ENCODE measurements around the gene CLIP4. TPM values are rescaled to one million over a fixed set of nuclear protein-coding genes. Genes with fewer than 3 reads are reported as not detected.

Gene CLIP4
- total and polyA plus RNA-seq, 5 donors: 27.9 to 82.7 (median 71.2) TPM

DNA sequence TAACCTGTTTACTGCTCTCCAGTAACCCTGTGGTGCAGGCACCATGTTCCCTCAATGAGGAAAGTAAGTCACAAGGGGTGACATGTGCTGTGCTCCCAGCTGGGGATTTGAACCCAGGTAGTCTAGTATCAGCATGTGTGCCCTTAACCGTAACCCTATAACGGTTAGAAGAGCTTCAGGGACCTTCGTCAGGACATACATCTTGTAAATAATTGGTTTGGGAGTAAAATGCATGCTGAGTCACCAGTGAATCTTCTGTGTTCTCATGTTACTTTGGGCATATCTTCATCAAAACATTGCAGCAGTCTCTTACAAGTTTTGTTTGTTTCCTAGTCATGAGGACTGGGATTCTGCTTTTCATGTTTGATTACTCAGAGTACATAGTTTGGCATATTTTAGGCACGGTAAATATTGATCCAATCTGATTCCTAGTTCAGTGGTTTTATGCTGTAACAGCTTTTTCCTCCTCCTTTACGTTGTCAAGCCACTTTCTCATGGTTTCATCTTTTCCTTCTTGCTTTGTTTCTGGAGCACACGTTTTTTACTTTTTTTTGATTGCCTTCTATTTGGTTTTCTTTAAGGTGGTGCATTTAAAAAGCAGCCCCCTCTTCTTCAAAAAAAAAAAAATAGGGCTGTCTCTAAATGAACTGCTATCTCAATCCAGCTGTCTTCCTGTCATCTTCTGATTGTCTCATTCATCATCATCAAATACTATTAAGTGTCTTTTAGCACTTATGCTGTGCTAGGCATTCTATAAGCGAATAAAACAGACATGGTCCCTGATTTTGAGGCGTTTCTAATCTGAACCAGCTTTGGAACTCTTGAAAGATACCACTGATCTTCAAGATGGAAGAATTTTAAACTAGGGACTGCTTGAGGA is 50.4 kb downstream of the CLIP4 start:
- Histone ChIP-seq H3K4me3 (ENCODE audit: low read length) (no peak overlapping the region), H3K9me3 (ENCODE audit: control insufficient read depth, low read length) (no peaks in the 10 kb centered on the region), H3K27me3 (ENCODE audit: control insufficient read depth, insufficient read depth) (no peaks in the 10 kb centered on the region), H3K27ac (ENCODE audit: low read length) (no peak overlapping the region), H3K4me1 (ENCODE audit: control insufficient read depth, insufficient read depth, low read length) (no peaks in the 10 kb centered on the region)
- ATAC-seq (no peak), DNase-seq (no peak)
- WGBS: 61% methylated on average over 8 of the region's 8 CpGs
- intact Hi-C loops (cut with DNase I): no loop called here

DNA sequence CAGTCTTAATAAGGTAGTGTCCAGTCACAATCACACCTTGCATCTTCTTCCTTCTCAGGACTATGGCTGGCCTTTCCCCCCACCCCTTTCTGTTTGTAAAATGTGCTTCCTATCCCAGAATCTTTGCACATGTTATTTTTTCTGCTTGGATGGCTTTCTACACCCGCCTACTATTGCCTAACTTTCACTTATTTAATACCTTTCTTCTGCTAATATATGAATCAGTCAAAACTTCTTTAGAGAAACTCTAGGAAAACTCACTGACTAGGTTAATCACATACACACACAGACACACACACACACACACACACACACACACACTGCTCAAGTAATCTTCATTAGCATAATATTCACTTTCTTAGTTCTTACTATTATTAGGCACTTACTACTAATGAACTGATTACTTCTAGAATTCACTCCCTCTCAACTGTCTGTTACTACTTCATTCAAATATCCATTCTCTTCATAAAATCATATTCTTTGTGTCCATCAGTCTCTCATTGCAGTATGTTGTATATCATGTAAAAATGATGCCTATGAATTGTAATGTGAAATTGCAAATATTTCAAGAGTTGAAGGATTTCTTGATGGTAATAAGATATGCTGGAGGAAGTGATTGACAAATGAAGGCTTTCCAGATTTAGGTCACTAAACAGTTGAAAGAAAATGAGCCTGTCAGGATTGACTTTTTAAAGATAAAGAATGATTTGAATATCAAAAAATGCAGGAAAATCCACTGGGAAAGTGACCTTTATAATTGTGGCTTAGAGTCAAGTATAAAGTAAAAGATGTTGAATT is 51.2 kb downstream of the CLIP4 start:
- intact Hi-C loops (cut with DNase I): no loop called here
- Histone ChIP-seq H3K4me3 (ENCODE audit: low read length) (no peak overlapping the region), H3K27me3 (ENCODE audit: control insufficient read depth, insufficient read depth) (no peaks in the 10 kb centered on the region), H3K4me1 (ENCODE audit: control insufficient read depth, insufficient read depth, low read length) (no peaks in the 10 kb centered on the region), H3K27ac (ENCODE audit: low read length) (no peak overlapping the region), H3K9me3 (ENCODE audit: control insufficient read depth, low read length) (no peaks in the 10 kb centered on the region)
- 76% methylated on average over 1 of the region's 1 CpG for WGBS
- no peak for DNase-seq
- no peak for ATAC-seq

DNA sequence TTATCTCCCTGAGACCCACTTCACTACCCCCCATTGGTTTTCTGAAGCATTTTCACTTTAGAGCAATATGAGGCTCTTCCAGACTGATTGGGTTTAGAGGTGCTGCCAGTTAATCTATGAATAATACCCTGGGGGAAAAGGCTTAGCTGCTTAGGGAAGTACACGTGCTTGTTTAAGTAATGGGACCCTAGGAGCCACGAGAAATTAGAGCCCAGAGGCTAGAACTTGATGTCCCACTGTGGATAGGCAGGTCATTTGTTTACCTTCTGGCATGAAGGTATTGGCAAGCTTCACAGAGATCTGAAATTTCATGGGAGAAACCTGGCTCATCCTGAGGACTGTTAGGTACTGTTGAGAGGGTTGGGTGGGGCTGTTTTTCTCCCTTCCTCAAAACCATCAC is 59.7 kb downstream of the CLIP4 start:
- intact Hi-C loops (cut with DNase I): no loop called here
- Histone ChIP-seq H3K27me3 (ENCODE audit: control insufficient read depth, insufficient read depth) (no peaks in the 10 kb centered on the region), H3K4me3 (ENCODE audit: low read length) (no peak overlapping the region), H3K4me1 (ENCODE audit: control insufficient read depth, insufficient read depth, low read length) (no peaks in the 10 kb centered on the region), H3K9me3 (ENCODE audit: control insufficient read depth, low read length) (no peaks in the 10 kb centered on the region), H3K27ac (ENCODE audit: low read length) (no peak overlapping the region)
- 58% methylated on average over 2 of the region's 2 CpGs for WGBS
- ATAC-seq (no peak), DNase-seq (no peak)

DNA sequence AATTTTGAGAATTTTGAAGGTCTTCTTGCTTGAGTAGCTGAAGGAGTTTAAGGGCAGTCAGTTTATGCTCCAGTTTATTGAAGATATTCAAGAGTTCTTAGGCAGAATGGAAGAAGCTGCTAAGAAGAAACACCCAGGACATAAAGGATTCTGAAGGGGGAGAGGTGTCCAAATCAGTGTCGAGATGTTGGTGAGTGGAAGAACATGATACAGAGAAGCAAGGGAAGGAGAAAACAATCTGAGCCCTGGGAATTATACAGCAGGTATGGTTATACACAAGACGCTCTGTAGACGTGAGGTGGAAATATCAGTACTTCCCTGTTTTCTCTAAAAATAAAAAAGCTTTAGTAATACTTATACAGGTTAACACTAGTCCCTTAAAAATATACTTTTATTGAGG is 60.1 kb downstream of the CLIP4 start:
- intact Hi-C loops (cut with DNase I): no loop called here
- no peaks in the 10 kb centered on the region for H3K4me1 ChIP-seq (ENCODE audit: control insufficient read depth, insufficient read depth, low read length)
- H3K27ac ChIP-seq (ENCODE audit: low read length): no peak overlapping the region
- ATAC-seq: no peak
- H3K4me3 ChIP-seq (ENCODE audit: low read length): no peak overlapping the region
- H3K27me3 ChIP-seq (ENCODE audit: control insufficient read depth, insufficient read depth): no peaks in the 10 kb centered on the region
- DNase-seq: no peak
- no peaks in the 10 kb centered on the region for H3K9me3 ChIP-seq (ENCODE audit: control insufficient read depth, low read length)
- WGBS: 93% methylated on average over 3 of the region's 3 CpGs

DNA sequence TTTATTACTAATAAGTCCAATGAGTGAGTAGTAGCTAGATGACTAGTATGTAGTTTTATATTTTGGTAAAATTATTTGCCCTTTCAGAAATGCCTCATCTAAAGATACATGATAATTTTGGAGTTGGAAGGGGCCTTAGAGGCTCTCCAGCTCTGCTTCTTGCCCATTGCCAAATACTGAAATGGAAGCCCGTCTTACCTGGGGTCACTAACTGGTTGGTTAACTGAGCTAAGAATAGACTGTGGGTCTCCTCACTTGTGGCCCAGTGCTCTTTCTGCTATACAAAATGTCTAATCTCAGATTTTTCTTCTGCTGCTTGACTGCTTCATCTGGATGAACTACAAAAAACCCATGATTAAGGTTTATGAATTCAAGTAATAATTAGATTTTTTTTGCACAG is 67.1 kb downstream of the CLIP4 start:
- ATAC-seq (no peak), DNase-seq (no peak)
- Histone ChIP-seq H3K4me3 (ENCODE audit: low read length) (no peak overlapping the region), H3K9me3 (ENCODE audit: control insufficient read depth, low read length) (no peaks in the 10 kb centered on the region), H3K27me3 (ENCODE audit: control insufficient read depth, insufficient read depth) (no peaks in the 10 kb centered on the region), H3K27ac (ENCODE audit: low read length) (no peak overlapping the region), H3K4me1 (ENCODE audit: control insufficient read depth, insufficient read depth, low read length) (no peaks in the 10 kb centered on the region)
- 82% methylated on average over 1 of the region's 1 CpG for WGBS
- intact Hi-C loops (cut with DNase I): no loop called here

DNA sequence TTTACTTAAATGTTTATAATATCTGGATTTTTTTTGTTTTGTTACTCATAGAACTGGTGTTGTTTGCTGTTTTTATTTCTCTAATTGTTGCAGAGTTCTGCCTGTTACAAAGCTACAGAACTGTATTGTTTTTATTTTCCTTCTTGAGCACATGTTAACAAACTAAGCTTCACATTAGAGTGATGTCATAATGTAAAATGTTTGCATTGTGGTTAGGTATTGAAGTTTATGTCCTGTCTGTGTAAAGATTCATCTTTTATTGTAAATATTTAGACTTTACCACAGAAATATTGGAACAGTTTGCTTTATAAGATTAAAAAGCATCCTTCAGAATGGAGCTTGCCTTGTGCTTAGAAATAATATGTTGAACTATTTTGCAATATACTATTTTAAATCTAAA is 67.7 kb downstream of the CLIP4 start:
- no peak for DNase-seq
- intact Hi-C loops (cut with DNase I): no loop called here
- Histone ChIP-seq H3K4me1 (ENCODE audit: control insufficient read depth, insufficient read depth, low read length) (no peaks in the 10 kb centered on the region), H3K4me3 (ENCODE audit: low read length) (no peak overlapping the region), H3K9me3 (ENCODE audit: control insufficient read depth, low read length) (no peaks in the 10 kb centered on the region), H3K27ac (ENCODE audit: low read length) (no peak overlapping the region), H3K27me3 (ENCODE audit: control insufficient read depth, insufficient read depth) (no peaks in the 10 kb centered on the region)
- ATAC-seq: no peak

DNA sequence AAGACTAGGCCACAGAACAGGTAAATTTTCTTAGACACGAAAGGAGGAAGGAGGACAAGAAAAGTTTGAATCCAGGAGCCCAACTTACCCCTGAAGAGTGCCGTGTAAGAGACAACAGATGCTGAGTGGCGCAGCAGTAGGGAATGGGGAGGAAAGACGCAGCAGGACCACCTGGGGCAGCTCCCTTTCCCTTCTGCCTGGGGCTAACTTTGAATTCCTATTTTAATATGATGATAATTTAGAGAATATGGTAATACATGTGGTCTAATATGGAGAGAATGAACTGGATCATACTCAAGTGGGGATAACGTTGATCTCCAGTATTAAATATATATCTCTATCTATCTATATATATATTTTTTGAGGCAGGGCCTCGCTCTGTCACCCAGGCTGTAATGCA is 69.3 kb downstream of the CLIP4 start:
- no peak for ATAC-seq
- Histone ChIP-seq H3K4me3 (ENCODE audit: low read length) (no peak overlapping the region), H3K9me3 (ENCODE audit: control insufficient read depth, low read length) (no peaks in the 10 kb centered on the region), H3K27ac (ENCODE audit: low read length) (no peak overlapping the region), H3K27me3 (ENCODE audit: control insufficient read depth, insufficient read depth) (no peaks in the 10 kb centered on the region), H3K4me1 (ENCODE audit: control insufficient read depth, insufficient read depth, low read length) (no peaks in the 10 kb centered on the region)
- no peak for DNase-seq
- WGBS: 89% methylated on average over 6 of the region's 6 CpGs
- intact Hi-C loops (cut with DNase I): no loop called here

DNA sequence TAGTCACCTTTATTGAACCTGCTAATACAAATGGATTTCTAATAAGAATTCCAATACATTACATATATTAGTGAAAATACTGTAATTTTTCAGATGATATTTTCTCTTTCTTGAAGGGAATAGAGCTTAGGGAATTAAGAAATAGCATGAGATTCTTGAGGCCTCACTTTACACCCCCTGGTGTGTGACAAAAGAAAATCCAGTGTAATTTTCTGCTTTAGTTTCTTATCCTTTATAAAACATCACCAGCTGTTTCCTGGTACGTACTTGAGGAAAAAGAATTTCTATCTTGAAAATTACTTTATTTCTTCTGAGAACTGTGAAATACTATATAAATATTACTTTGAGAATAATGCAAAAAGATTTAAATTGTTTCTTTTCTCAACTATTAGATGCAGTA is 71.6 kb downstream of the CLIP4 start:
- Histone ChIP-seq H3K27ac (ENCODE audit: low read length) (no peak overlapping the region), H3K27me3 (ENCODE audit: control insufficient read depth, insufficient read depth) (no peaks in the 10 kb centered on the region), H3K9me3 (ENCODE audit: control insufficient read depth, low read length) (no peaks in the 10 kb centered on the region), H3K4me1 (ENCODE audit: control insufficient read depth, insufficient read depth, low read length) (no peaks in the 10 kb centered on the region), H3K4me3 (ENCODE audit: low read length) (no peak overlapping the region)
- intact Hi-C loops (cut with DNase I): no loop called here
- ATAC-seq (no peak), DNase-seq (no peak)
- 70% methylated on average over 1 of the region's 1 CpG for WGBS

DNA sequence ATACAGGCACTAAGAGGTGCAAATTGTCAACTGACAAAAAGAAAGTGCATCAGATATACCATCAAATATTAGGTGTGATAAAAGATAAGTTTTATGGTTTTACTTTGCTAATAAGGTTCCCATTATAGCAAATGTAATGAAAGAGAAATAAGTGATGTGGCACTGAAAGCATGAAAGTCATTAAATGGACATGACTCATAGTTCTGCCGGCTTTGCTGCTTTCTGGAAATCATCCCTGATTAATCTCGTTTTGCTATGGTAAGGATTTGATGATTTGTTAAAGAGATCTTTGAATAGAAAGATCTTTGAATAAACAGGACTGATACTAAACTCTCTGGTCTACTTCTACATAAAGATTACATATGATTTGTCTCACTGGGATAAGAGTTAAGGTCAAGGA is 72.7 kb downstream of the CLIP4 start:
- WGBS: 59% methylated on average over 2 of the region's 2 CpGs

DNA sequence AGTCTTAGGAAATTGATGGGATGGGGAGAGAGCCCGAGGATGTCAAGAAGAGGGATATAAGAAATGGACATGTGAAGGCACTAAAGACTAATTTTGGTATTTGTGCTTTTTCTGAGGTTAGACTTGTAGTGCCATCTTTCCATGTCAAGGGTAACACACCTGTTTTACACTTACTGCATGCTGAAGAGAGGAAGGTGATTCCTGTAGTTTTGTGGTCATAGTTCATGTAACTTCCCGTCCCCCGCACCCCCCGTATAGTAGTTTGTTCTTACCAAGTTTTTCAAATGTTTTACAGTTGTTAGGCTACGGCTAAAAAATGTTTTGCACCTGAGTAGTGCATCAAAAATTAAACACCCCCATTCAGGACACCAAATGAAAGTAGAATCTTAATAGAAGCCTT is 73.8 kb downstream of the CLIP4 start:
- intact Hi-C loops (cut with DNase I): no loop called here
- H3K4me3 ChIP-seq (ENCODE audit: low read length): no peak overlapping the region

More for the DNA sequence above, 72.7 kb downstream of the CLIP4 start:
- intact Hi-C loops (cut with DNase I): no loop called here
- Histone ChIP-seq H3K4me1 (ENCODE audit: control insufficient read depth, insufficient read depth, low read length) (no peaks in the 10 kb centered on the region), H3K4me3 (ENCODE audit: low read length) (no peak overlapping the region), H3K27ac (ENCODE audit: low read length) (no peak overlapping the region), H3K27me3 (ENCODE audit: control insufficient read depth, insufficient read depth) (no peaks in the 10 kb centered on the region), H3K9me3 (ENCODE audit: control insufficient read depth, low read length) (no peaks in the 10 kb centered on the region)
- ATAC-seq (no peak), DNase-seq (no peak)

DNA sequence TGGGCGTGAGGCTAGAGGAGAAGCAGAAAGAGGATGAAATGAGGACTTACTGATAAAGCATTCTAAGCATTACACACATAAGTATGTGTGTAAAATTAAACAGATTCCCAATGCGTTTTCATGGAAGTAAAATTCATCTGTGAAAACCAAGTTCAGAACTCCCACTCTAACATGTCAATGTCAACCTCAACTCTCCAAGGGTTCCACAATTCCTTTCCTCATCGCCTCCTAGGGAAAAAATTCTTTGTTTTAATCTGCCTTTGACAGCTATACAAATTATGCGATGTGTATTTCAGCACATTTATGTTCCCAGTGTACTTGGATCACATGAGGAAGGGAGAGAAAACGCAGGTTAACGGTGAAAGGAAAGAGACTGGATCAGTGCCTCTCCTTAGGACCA is 76.6 kb downstream of the CLIP4 start:
- DNase-seq: no peak
- ATAC-seq: no peak
- intact Hi-C loops (cut with DNase I): no loop called here
- H3K27me3 ChIP-seq (ENCODE audit: control insufficient read depth, insufficient read depth): no peaks in the 10 kb centered on the region
- no peak overlapping the region for H3K4me3 ChIP-seq (ENCODE audit: low read length)
- H3K9me3 ChIP-seq (ENCODE audit: control insufficient read depth, low read length): no peaks in the 10 kb centered on the region
- no peaks in the 10 kb centered on the region for H3K4me1 ChIP-seq (ENCODE audit: control insufficient read depth, insufficient read depth, low read length)
- WGBS: 86% methylated on average over 6 of the region's 6 CpGs
- H3K27ac ChIP-seq (ENCODE audit: low read length): no peak overlapping the region

More for the DNA sequence above, 73.8 kb downstream of the CLIP4 start:
- DNase-seq (no peak), ATAC-seq (no peak)
- Histone ChIP-seq H3K27ac (ENCODE audit: low read length) (no peak overlapping the region), H3K4me1 (ENCODE audit: control insufficient read depth, insufficient read depth, low read length) (no peaks in the 10 kb centered on the region), H3K9me3 (ENCODE audit: control insufficient read depth, low read length) (no peaks in the 10 kb centered on the region), H3K27me3 (ENCODE audit: control insufficient read depth, insufficient read depth) (no peaks in the 10 kb centered on the region)
- WGBS: 89% methylated on average over 5 of the region's 5 CpGs
